IMR-90 (cell line): ENCODE measurements around the gene TAF8. TPM values are rescaled to one million over a fixed set of nuclear protein-coding genes. Genes with fewer than 3 reads are reported as not detected.

Experiments used
- ATAC-seq: fragments of 200-7000 bp; cut with Tn5 transposase; 2 replicates; pipeline ENCODE4 v1.9.1; 2020; ENCODE audit warnings: low read depth, mild to moderate bottlenecking, moderate library complexity
- BruUV-seq: library from RNA; stranded (reverse); fragments of 400-500 nt; replicated peaks from 2 replicates; lab custom pipeline; 2021; lab: Mats Ljungman, UMichigan
- CTCF ChIA-PET: fragments of 300-600 bp; formaldehyde crosslinking; extraction: SDS; loops from one replicate; lab custom pipeline; 2021; ENCODE audit warnings: antibody characterized with exemption; lab: Yijun Ruan, JAX
- POLR2A ChIA-PET: fragments of 300-600 bp; sonication (Branson Sonifier 250); formaldehyde crosslinking; loops from one replicate; lab custom pipeline; 2022; ENCODE audit warnings: antibody characterized with exemption; ENCODE audit not compliant: unreplicated experiment; lab: Charles Lee
- DNase-seq: peaks from one replicate; pipeline ENCODE4 v3.0.0; 2013
- H2AFZ ChIP-seq: replicated peaks from 2 replicates; pipeline ENCODE3; 2013; ENCODE audit warnings: low read length, mild to moderate bottlenecking; ENCODE audit not compliant: poor library complexity
- H2AK5ac ChIP-seq: 2 replicates; pipeline ENCODE4 v1.6.1; 2013; ENCODE audit warnings: low read depth, low read length, inconsistent platforms
- H2AK9ac ChIP-seq: replicated peaks from 2 replicates; pipeline ENCODE3; 2013; ENCODE audit warnings: mild to moderate bottlenecking, low read depth, low read length, moderate library complexity; ENCODE audit not compliant: poor library complexity
- H2BK120ac ChIP-seq: 2 replicates; pipeline ENCODE4 v1.6.1; 2013; ENCODE audit warnings: low read depth, low read length, inconsistent platforms
- H2BK15ac ChIP-seq: 3 replicates; pipeline ENCODE4 v1.6.1; 2013; ENCODE audit warnings: low read depth, low read length, inconsistent platforms
- H2BK20ac ChIP-seq: 2 replicates; pipeline ENCODE4 v1.6.1; 2013; ENCODE audit warnings: low read depth, mild to moderate bottlenecking, inconsistent platforms, low read length, moderate library complexity
- H2BK5ac ChIP-seq: 2 replicates; pipeline ENCODE4 v1.6.1; 2013; ENCODE audit warnings: mild to moderate bottlenecking, low read depth, low read length, inconsistent platforms; ENCODE audit not compliant: poor library complexity, severe bottlenecking
- H3K14ac ChIP-seq: replicated peaks from 2 replicates; pipeline ENCODE4 v1.6.1; 2013; ENCODE audit warnings: low read depth, low read length, inconsistent platforms
- H3K18ac ChIP-seq: 2 replicates; pipeline ENCODE4 v1.6.1; 2013; ENCODE audit warnings: low read depth, low read length, control low read depth
- H3K23ac ChIP-seq: 2 replicates; pipeline ENCODE4 v1.6.1; 2013; ENCODE audit warnings: low read depth, low read length, inconsistent platforms
- H3K27ac ChIP-seq: 2 replicates; pipeline ENCODE4 v1.5.1; 2013; ENCODE audit warnings: mild to moderate bottlenecking, control low read depth, low read length; ENCODE audit not compliant: insufficient read depth
- H3K27me3 ChIP-seq: 2 replicates; pipeline ENCODE4 v1.6.1; 2013; ENCODE audit warnings: low read length; ENCODE audit not compliant: control insufficient read depth, insufficient read depth
- H3K36me3 ChIP-seq: 2 replicates; pipeline ENCODE4 v1.6.1; 2013; ENCODE audit warnings: low read length, mixed read lengths; ENCODE audit not compliant: control insufficient read depth, insufficient read depth
- H3K4ac ChIP-seq: 2 replicates; pipeline ENCODE4 v1.6.1; 2013; ENCODE audit warnings: low read depth, low read length, inconsistent platforms
- H3K4me1 ChIP-seq: 2 replicates; pipeline ENCODE4 v1.6.1; 2013; ENCODE audit warnings: low read length, mixed read lengths; ENCODE audit not compliant: control insufficient read depth, insufficient read depth
- H3K4me2 ChIP-seq: 2 replicates; pipeline ENCODE4 v1.6.1; 2013; ENCODE audit warnings: low read depth, mild to moderate bottlenecking, control low read depth, low read length, moderate library complexity
- H3K4me3 ChIP-seq: 2 replicates; pipeline ENCODE4 v1.5.1; 2013; ENCODE audit warnings: low read depth, mild to moderate bottlenecking, control low read depth, low read length, moderate library complexity; ENCODE audit not compliant: insufficient read depth
- H3K56ac ChIP-seq: 2 replicates; pipeline ENCODE4 v1.6.1; 2013; ENCODE audit warnings: low read length, inconsistent platforms; ENCODE audit not compliant: insufficient read depth; ENCODE audit errors: extremely low read depth
- H3K79me1 ChIP-seq, 2 experiments: 2 replicates each; pipeline ENCODE4 v1.6.1; 2013; ENCODE audit warnings: low read length in 2 of 2, inconsistent platforms in 1 of 2, low read depth in 1 of 2
- H3K9ac ChIP-seq: 2 replicates; pipeline ENCODE4 v1.6.1; 2013; ENCODE audit warnings: low read depth, low read length, control low read depth
- H3K9me1 ChIP-seq: 2 replicates; pipeline ENCODE4 v1.6.1; 2013; ENCODE audit warnings: low read length, inconsistent platforms; ENCODE audit not compliant: insufficient read depth
- H3K9me3 ChIP-seq: 2 replicates; pipeline ENCODE4 v1.6.1; 2013; ENCODE audit warnings: low read length; ENCODE audit not compliant: control insufficient read depth, insufficient read depth
- H4K20me1 ChIP-seq: 2 replicates; pipeline ENCODE4 v1.6.1; 2013; ENCODE audit warnings: low read length, inconsistent platforms; ENCODE audit not compliant: insufficient read depth
- H4K5ac ChIP-seq: 2 replicates; pipeline ENCODE4 v1.6.1; 2013; ENCODE audit warnings: mild to moderate bottlenecking, low read depth, low read length, control low read depth
- H4K8ac ChIP-seq, 2 experiments: 2 replicates each; pipeline ENCODE4 v1.6.1; 2013; ENCODE audit warnings: low read depth in 2 of 2, low read length in 2 of 2, control low read depth in 1 of 2, inconsistent platforms in 1 of 2
- H4K91ac ChIP-seq: 2 replicates; pipeline ENCODE4 v1.6.1; 2013; ENCODE audit warnings: low read depth, low read length, inconsistent platforms; ENCODE audit not compliant: insufficient read depth
- CHD1 ChIP-seq: IDR thresholded peaks from 2 replicates; pipeline ENCODE4 v1.6.1; 2012; ENCODE audit warnings: low read depth, low read length, improper control_type of control experiment
- FOS ChIP-seq: fragments of 150-350 bp; IDR thresholded peaks from 2 replicates; pipeline ENCODE4 v1.6.1; 2016; ENCODE audit warnings: low read depth, low read length
- MXI1 ChIP-seq: IDR thresholded peaks from 2 replicates; pipeline ENCODE4 v1.6.1; 2012; ENCODE audit warnings: low read depth, mild to moderate bottlenecking, low read length, moderate library complexity, borderline replicate concordance
- POLR2A ChIP-seq: IDR thresholded peaks from 2 replicates; pipeline ENCODE4 v1.6.1; 2012; ENCODE audit warnings: mild to moderate bottlenecking, low read depth, low read length
- RFX5 ChIP-seq: IDR thresholded peaks from 2 replicates; pipeline ENCODE4 v1.8.0; 2012; ENCODE audit warnings: low read depth, mild to moderate bottlenecking, low read length, moderate library complexity
- WGBS, 2 experiments: methylation state at CpG; one replicate each; pipeline versions ENCODE4 v1.1.5 to v1.1.7; 2013; ENCODE audit warnings: missing lambda C conversion rate in 2 of 2; ENCODE audit not compliant: insufficient read length in 1 of 2; ENCODE audit errors: extremely low coverage in 2 of 2; 5-methylcytosine and 5-hydroxymethylcytosine counted together
- dilution Hi-C: fragments of 300-500 bp; cut with HindIII; formaldehyde crosslinking; loops from one replicate; pipeline ENCODE4 v1.14.3; 2018; ENCODE audit warnings: low sequenced_read_pairs; ENCODE audit not compliant: unreplicated experiment
- in situ Hi-C: fragments of 300-500 bp; cut with MboI; formaldehyde crosslinking; loops from 3 replicates; pipeline ENCODE4 v1.14.3; 2019; ENCODE audit warnings: low sequenced_read_pairs, inconsistent platforms, mixed read lengths
- intact Hi-C: fragments of 100-400 bp; cut with micrococcal nuclease; formaldehyde crosslinking; loops from 2 replicates; pipeline ENCODE4 v1.10.0; 2022
- polyA plus RNA-seq, 3 experiments: library from polyadenylated mRNA; depleted of rRNA; stranded (reverse); fragments of >200 nt; gene quantifications; 2 replicates each; pipeline ENCODE4 v1.2.3, GENCODE V29; 2012; ENCODE audit warnings: low replicate concordance in 1 of 3
- total RNA-seq: library from RNA; depleted of rRNA; stranded (reverse); fragments of >200 nt; gene quantifications from 2 replicates; pipeline ENCODE4 v1.2.3, GENCODE V29; 2012
- TF ChIP-seq, protein P1 (sequence below): fragments of 150-350 bp; IDR thresholded peaks from 2 replicates; pipeline ENCODE4 v1.6.1; 2016; ENCODE audit warnings: low read depth, mild to moderate bottlenecking, low read length, moderate library complexity, borderline replicate concordance

TAF8 gene
- total and polyA plus RNA-seq, 2 of the 4 experiments (the other 2 are of a cell fraction) = 14.3 to 22.8 TPM

DNA sequence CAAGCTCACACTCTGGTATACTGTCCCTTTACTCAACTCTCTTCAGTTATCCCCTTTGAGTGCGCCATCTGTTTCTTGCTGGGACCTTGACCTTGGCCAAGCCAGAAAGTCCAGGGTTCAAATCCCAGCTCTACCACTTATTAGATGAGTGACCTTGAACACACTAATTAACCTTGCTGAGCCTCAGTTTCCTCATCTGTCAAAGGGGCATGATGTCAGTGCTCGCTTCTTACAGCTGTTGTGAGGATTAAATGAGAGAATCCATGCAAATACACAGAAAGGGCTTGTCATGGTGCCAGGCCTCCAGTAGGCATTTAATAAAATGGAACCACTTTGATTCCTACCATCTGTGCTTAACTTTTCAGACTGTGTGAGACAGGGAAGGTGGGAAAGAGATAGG lies 57.7 kb downstream of the TAF8 start:
- no peak overlapping the region for H3K14ac ChIP-seq
- H4K8ac ChIP-seq = no peak overlapping the region
- no peaks in the 10 kb centered on the region; the same call in none of the 2 replicates for H3K36me3 ChIP-seq
- no peak overlapping the region for H3K4me3 ChIP-seq
- no peak overlapping the region for H3K23ac ChIP-seq
- H2BK5ac ChIP-seq = no peak overlapping the region
- CTCF ChIA-PET = no interaction called here
- in situ Hi-C loops (no loop called here), intact Hi-C loops (no loop called here), dilution Hi-C loops (no loop called here)
- POLR2A ChIA-PET = no interaction called here
- H3K79me1 ChIP-seq = no peaks in the 10 kb centered on the region; a peak in 2 of 4 replicates
- BruUV-seq = no TSS peak
- no peak overlapping the region for H2BK120ac ChIP-seq
- H2AK9ac ChIP-seq = no peak overlapping the region
- no peak overlapping the region for H3K9ac ChIP-seq
- no peak overlapping the region for H2AK5ac ChIP-seq
- H3K9me3 ChIP-seq = no peaks in the 10 kb centered on the region
- H3K9me1 ChIP-seq = 0 out of 2 replicates have a peak, but pooled peaks cover 7% of the 10 kb centered on the region
- H3K27me3 ChIP-seq = no peaks in the 10 kb centered on the region
- H3K56ac ChIP-seq = no peak overlapping the region
- H3K4me2 ChIP-seq = no peak overlapping the region
- ATAC-seq (no peak), DNase-seq (no peak)
- WGBS, 2 experiments = no CpG with 5 or more reads among the region's 2 CpGs
- no peak overlapping the region for H2BK15ac ChIP-seq
- H3K18ac ChIP-seq = no peak overlapping the region
- TF ChIP-seq POLR2A = no peak
- TF ChIP-seq CHD1 = no peak
- TF ChIP-seq, protein P1, sequence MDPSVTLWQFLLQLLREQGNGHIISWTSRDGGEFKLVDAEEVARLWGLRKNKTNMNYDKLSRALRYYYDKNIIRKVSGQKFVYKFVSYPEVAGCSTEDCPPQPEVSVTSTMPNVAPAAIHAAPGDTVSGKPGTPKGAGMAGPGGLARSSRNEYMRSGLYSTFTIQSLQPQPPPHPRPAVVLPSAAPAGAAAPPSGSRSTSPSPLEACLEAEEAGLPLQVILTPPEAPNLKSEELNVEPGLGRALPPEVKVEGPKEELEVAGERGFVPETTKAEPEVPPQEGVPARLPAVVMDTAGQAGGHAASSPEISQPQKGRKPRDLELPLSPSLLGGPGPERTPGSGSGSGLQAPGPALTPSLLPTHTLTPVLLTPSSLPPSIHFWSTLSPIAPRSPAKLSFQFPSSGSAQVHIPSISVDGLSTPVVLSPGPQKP = no peak
- TF ChIP-seq MXI1 = no peak
- TF ChIP-seq FOS = no peak
- TF ChIP-seq RFX5 = no peak
- H3K27ac ChIP-seq = no peak overlapping the region
- peak overlapping the region; percentile 3 for H2AFZ ChIP-seq
- H2BK20ac ChIP-seq = no peak overlapping the region
- no peak overlapping the region for H3K4ac ChIP-seq
- no peaks in the 10 kb centered on the region for H4K20me1 ChIP-seq
- H4K5ac ChIP-seq = no peak overlapping the region
- no peak overlapping the region for H4K91ac ChIP-seq
- no peaks in the 10 kb centered on the region for H3K4me1 ChIP-seq
